HFFc6 (cell line): ENCODE measurements around the gene LSM12. TPM values are rescaled to one million over a fixed set of nuclear protein-coding genes. Genes with fewer than 3 reads are reported as not detected.
A peak's percentile ranks its signal among the peaks of the same experiment; 100 is the strongest.
"Not testable (repeated sequence)": the region's sequence is repeated elsewhere in the genome, so short reads cannot be mapped to it uniquely, and the experiment has no call there.

Experiments
- DNase-seq: peaks from one replicate; pipeline ENCODE4 v3.0.0-alpha.2; 2018
- H3K27ac Mint-ChIP-seq: 2 replicates; pipeline ENCODE4 v1.8.0; 2020; ENCODE audit warnings: mild to moderate bottlenecking, mixed read lengths
- H3K27me3 Mint-ChIP-seq: 2 replicates; pipeline ENCODE4 v1.8.0; 2021; ENCODE audit warnings: mild to moderate bottlenecking, moderate library complexity, mixed read lengths; ENCODE audit not compliant: insufficient read depth
- H3K36me3 Mint-ChIP-seq: 2 replicates; pipeline ENCODE4 v1.8.0; 2021; ENCODE audit warnings: low read depth, mixed read lengths
- H3K4me1 Mint-ChIP-seq: 2 replicates; pipeline ENCODE4 v1.8.0; 2020; ENCODE audit warnings: low read depth, mixed read lengths
- H3K4me3 Mint-ChIP-seq: 2 replicates; pipeline ENCODE4 v1.8.0; 2020; ENCODE audit warnings: mild to moderate bottlenecking, moderate library complexity, mixed read lengths
- H3K9me3 Mint-ChIP-seq: 2 replicates; pipeline ENCODE4 v1.8.0; 2020; ENCODE audit warnings: mild to moderate bottlenecking, mixed read lengths
- total RNA-seq, 6 experiments: library from RNA; stranded (reverse); fragmentation: NEBNext Ultra II Directional; extraction: Animal tissue kit (Norgen Biotek cat#: 25700); gene quantifications; 2 replicates in 1 of 6; 3 replicates in 5 of 6; pipeline ENCODE4 v1.2.3, GENCODE V29; 2021
- TF ChIP-seq, protein P1 (sequence below): fragments of 200-600 bp; sonication (generic); IDR thresholded peaks from 2 replicates; pipeline ENCODE4 v1.5.0; 2021; ENCODE audit warnings: antibody characterized with exemption, mild to moderate bottlenecking

The LSM12 gene
- total RNA-seq, 6 experiments from 2014 or later = 86.6 to 101 (median 94.5) TPM

DNA sequence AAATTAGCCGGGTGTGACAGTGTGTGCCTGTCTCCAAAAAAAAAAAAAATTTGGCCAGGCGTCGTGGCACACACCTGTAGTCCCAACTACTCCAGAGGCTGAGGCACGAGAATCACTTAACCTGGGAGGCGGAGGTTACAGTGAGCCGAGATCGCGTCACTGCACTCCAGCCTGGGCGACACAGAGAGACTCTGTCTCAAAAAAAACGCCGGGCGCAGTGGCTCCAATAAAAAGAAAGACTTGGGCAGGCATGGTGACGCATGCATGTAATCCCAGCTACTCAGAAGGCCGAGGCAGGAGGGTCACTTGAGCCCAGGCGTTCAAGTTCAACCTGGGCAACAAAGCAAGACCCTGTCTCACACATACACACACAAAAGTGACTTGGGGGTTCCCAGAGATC lies 3.6 kb downstream of the LSM12 start:
- peaks cover 54% of the 10 kb centered on the region for H3K4me1 Mint-ChIP-seq
- TF ChIP-seq, protein P1, sequence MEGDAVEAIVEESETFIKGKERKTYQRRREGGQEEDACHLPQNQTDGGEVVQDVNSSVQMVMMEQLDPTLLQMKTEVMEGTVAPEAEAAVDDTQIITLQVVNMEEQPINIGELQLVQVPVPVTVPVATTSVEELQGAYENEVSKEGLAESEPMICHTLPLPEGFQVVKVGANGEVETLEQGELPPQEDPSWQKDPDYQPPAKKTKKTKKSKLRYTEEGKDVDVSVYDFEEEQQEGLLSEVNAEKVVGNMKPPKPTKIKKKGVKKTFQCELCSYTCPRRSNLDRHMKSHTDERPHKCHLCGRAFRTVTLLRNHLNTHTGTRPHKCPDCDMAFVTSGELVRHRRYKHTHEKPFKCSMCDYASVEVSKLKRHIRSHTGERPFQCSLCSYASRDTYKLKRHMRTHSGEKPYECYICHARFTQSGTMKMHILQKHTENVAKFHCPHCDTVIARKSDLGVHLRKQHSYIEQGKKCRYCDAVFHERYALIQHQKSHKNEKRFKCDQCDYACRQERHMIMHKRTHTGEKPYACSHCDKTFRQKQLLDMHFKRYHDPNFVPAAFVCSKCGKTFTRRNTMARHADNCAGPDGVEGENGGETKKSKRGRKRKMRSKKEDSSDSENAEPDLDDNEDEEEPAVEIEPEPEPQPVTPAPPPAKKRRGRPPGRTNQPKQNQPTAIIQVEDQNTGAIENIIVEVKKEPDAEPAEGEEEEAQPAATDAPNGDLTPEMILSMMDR = no peak
- DNase-seq = no peak
- no peaks in the 10 kb centered on the region for H3K9me3 Mint-ChIP-seq
- H3K27me3 Mint-ChIP-seq = no peaks in the 10 kb centered on the region; the same call in none of the 2 replicates
- peaks cover 44% of the 10 kb centered on the region for H3K36me3 Mint-ChIP-seq
- H3K27ac Mint-ChIP-seq = no peak overlapping the region
- H3K4me3 Mint-ChIP-seq = no peak overlapping the region

DNA sequence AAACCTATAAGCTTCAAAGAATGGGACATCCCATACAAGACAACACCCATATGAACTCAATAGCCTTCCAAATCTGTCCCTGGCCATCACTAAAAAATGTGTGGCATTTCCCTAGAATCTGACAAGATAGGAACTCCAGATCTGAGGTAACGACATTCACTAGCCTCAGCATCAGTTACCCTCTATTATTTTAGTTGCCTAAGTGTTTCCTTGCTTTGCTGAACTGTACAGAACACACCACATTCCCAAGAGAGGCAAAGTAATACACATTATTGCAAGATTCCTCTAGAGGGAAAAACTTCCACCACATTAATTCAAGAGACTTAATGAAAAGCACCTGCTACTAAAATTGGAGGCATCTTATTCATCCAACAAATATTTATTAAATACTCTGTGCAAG lies 5.0 kb downstream of the LSM12 start:
- H3K27me3 Mint-ChIP-seq = no peaks in the 10 kb centered on the region; the same call in none of the 2 replicates
- TF ChIP-seq, protein P1 = no peak
- DNase-seq = no peak
- H3K27ac Mint-ChIP-seq = peak overlapping the region; percentile 62
- peak overlapping the region; percentile 41 for H3K4me3 Mint-ChIP-seq
- H3K4me1 Mint-ChIP-seq = peaks cover 48% of the 10 kb centered on the region
- H3K9me3 Mint-ChIP-seq = no peaks in the 10 kb centered on the region
- H3K36me3 Mint-ChIP-seq = peaks cover 44% of the 10 kb centered on the region

DNA sequence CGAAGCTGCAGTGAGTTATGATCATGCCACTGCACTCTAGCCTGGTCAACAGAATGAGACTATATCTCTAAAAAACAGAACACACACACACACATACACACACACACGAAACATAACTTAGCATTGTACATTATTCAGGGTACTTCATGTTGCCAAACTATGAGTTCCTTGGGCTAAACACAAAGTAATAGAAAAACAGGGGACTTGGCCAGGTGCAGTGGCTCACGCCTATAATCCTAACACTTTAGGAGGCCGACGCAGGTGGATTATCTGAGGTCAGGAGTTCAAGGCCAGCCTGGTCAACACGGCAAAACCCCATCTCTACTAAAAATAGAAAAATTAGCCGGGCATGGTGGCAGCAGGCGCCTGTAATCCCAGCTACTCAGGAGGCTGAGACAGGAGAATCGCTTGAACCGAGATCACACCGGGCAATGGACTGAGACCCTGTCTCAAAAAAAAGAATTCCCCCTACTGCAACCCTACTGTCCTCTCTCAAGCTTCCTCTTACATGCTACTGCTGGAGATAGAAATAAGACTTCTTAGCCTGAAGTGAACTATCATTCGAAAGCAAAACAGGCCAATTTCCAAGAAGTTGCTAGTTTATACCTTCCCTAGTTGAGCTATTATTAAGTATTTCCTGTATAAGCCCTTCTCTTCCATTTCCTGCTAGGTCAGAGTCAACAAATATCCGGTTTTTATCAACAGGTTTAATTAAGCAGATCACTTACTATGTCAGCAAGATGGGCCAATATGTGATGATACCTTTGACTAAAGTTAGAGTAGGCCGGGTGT lies 7.2 kb downstream of the LSM12 start:
- H3K27ac Mint-ChIP-seq = no peak overlapping the region
- TF ChIP-seq, protein P1 = no peak
- H3K36me3 Mint-ChIP-seq = peaks cover 37% of the 10 kb centered on the region
- no peak overlapping the region for H3K4me3 Mint-ChIP-seq
- H3K4me1 Mint-ChIP-seq = peaks cover 37% of the 10 kb centered on the region
- no peak for DNase-seq
- H3K27me3 Mint-ChIP-seq = no peaks in the 10 kb centered on the region
- H3K9me3 Mint-ChIP-seq = no peaks in the 10 kb centered on the region

DNA sequence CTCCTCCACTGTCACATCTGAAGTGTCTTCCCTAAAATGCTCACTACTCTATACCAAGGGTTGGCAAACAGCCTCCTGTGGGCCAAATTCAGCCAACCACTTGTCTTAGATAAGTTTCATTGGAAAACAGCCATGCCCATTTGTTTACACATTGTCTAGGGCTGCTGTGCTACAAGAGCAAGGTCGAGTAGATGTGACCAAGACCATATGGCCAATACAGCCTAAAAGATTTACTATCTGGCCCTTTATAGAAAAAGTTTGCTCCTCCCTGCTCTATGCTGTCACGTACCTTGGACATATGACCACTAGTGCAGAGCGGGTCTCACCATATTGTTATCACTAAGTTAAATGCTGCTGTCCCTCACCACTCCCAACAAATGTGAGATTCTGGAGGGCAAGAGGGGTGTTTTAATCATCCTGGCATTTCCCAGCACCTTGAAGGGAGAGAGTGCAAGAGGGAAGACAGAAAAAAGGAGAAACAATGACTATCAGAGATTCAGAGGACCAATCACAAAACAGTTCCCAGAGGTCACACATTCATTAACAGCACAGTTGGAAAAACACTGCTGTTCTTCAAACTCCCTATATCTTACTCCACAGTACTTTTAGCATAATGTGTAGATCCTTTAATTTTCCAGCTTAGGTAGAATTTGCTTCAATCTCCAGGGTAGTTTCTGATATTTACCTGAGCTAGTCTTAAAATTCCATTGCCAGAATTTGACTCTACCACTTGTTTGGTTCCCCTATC lies 13.2 kb downstream of the LSM12 start:
- Mint-ChIP-seq H3K4me3 (no peak overlapping the region), H3K36me3 (peaks cover 13% of the 10 kb centered on the region), H3K27me3 (no peaks in the 10 kb centered on the region), H3K9me3 (no peaks in the 10 kb centered on the region), H3K27ac (no peak overlapping the region), H3K4me1 (0 out of 2 replicates have a peak, but pooled peaks cover 16% of the 10 kb centered on the region)
- TF ChIP-seq, protein P1 = no peak
- DNase-seq = no peak

DNA sequence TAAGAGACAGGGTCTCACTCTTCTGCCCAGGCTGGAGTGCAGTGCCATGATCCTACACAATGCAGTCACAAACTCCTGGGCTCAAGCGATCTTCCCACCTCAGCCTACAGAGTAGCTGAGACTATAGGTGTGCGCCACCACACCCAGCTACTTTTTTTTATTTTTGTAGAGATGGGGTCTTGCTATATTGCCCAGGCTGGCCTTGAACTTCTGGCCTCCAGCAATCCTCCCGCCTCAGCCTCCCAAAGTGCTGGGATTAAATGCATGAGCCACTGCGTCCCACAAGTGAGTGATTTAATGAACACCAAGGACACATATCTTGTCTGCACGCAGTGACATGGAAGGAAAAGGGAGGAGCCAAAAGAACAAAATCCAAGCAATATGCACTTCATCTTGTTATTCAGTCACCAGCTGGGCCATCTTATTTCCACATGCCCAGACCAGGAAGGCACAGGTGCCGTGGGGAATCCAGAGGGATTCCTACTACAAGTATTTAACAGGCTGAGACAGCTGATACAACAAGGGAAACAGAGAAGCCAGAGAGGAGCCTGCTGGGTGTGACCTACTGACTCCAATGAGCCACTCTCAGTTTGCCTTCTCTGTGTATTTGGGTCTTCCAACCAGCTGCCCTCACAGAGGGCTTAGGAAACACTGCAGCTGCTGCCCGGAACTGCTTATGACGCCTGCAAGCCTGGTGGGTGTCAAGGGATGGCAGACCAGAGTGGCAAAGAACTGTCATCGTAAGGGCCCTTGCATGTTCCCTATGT lies 17.0 kb downstream of the LSM12 start:
- Mint-ChIP-seq H3K9me3 (no peaks in the 10 kb centered on the region), H3K27ac (no peak overlapping the region), H3K4me1 (peaks cover 29% of the 10 kb centered on the region), H3K27me3 (no peaks in the 10 kb centered on the region), H3K36me3 (peaks cover 17% of the 10 kb centered on the region), H3K4me3 (no peak overlapping the region)
- TF ChIP-seq, protein P1 = no peak
- no peak for DNase-seq

DNA sequence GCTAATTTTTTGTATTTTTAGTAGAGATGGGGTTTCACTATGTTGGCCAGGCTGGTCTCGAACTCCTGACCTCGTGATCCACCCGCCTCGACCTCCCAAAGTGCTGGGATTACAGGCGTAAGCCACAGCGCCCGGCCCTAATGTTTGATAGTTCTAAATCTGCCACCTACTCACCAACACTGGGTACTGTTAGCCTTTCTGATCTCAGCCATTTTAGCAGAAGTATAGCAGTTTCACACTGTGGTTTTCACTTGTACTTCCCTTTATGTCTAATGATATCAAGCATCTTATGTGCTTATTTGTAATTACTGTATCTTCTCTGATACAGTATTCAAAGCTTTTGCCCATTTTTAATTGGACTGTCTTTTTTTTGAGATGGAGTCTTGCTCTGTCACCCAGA lies 19.6 kb downstream of the LSM12 start:
- H3K36me3 Mint-ChIP-seq = peaks cover 12% of the 10 kb centered on the region; the same call in 1 of the 2 replicates
- peak overlapping the region; percentile 13; the same call in 1 of the 2 replicates for H3K27ac Mint-ChIP-seq
- not testable (repeated sequence) for DNase-seq, H3K9me3 Mint-ChIP-seq, H3K4me3 Mint-ChIP-seq, H3K27me3 Mint-ChIP-seq
- H3K4me1 Mint-ChIP-seq = peaks cover 29% of the 10 kb centered on the region
